K562 (cell line): ENCODE measurements around the gene LUC7L3.

Experiments used
- CTCF ChIP-seq, 3 experiments: IDR thresholded peaks in 2 of 3; conservative IDR thresholded peaks in 1 of 3; 2 replicates each; pipeline ENCODE4 v1.5.1; 2011 to 2012; ENCODE audit warnings: low read length in 3 of 3, mild to moderate bottlenecking in 3 of 3, control low read depth in 2 of 3, improper control_type of control experiment in 1 of 3, inconsistent platforms in 1 of 3, low read depth in 1 of 3, mixed read lengths in 1 of 3, moderate library complexity in 1 of 3; ENCODE audit not compliant: insufficient read depth in 2 of 3
- GABPA ChIP-seq: fragments of 200-800 bp; sonication (Bioruptor generic); conservative IDR thresholded peaks from 2 replicates; pipeline ENCODE4 v1.6.1; 2016; ENCODE audit warnings: low read depth, missing genetic modification characterization, missing compliant biosample characterization
- GTF2F1 ChIP-seq: IDR thresholded peaks from 2 replicates; pipeline ENCODE4 v1.6.1; 2011; ENCODE audit warnings: low read depth, low read length, improper control_type of control experiment
- HDGF ChIP-seq: fragments of 450-650 bp; IDR thresholded peaks from 2 replicates; pipeline ENCODE4 v1.6.1; 2016
- RAD21 ChIP-seq, 2 experiments: fragments of 250-450 bp in 1 of 2; fragments of 450-650 bp in 1 of 2; sonication (Bioruptor Pico) in 1 of 2; formaldehyde crosslinking in 1 of 2; IDR thresholded peaks in 1 of 2; conservative IDR thresholded peaks in 1 of 2; 2 replicates each; pipeline versions ENCODE4 v1.4.0 to v1.8.0; 2020 to 2022; ENCODE audit warnings: mild to moderate bottlenecking in 2 of 2, moderate library complexity in 1 of 2
- SIRT6 ChIP-seq: IDR thresholded peaks from one replicate; pipeline ENCODE4 v1.6.1; 2012; ENCODE audit warnings: low read depth, mild to moderate bottlenecking, control low read depth, inconsistent platforms, low read length, moderate library complexity
- TEAD1 ChIP-seq, 2 experiments: fragments of 450-650 bp in 1 of 2; sonication (generic) in 1 of 2; formaldehyde crosslinking; IDR thresholded peaks; 2 replicates each; pipeline versions ENCODE4 v1.4.0 to v1.8.0; 2020 to 2022; ENCODE audit warnings: mild to moderate bottlenecking in 2 of 2, missing genetic modification reagents in 1 of 2
- TFAM ChIP-seq: fragments of 250-450 bp; sonication (Bioruptor Pico); conservative IDR thresholded peaks from 2 replicates; pipeline ENCODE4 v1.5.0; 2021; ENCODE audit warnings: mild to moderate bottlenecking, moderate library complexity
- ZBTB43 ChIP-seq: sonication (generic); formaldehyde crosslinking; IDR thresholded peaks from 2 replicates; pipeline ENCODE4 v1.8.0; 2023; ENCODE audit warnings: mild to moderate bottlenecking, missing genetic modification reagents

- TF ChIP-seq RAD21 (CRISPR knock-in tag; conservative IDR thresholded peaks at IDR 0.05 in 1 of 2, IDR thresholded peaks at IDR 0.05 in 1 of 2), result no peak
- TF ChIP-seq GTF2F1, result no peak
- TF ChIP-seq CTCF (IDR thresholded peaks at IDR 0.05 in 2 of 3, conservative IDR thresholded peaks at IDR 0.05 in 1 of 3; ENCODE audit: insufficient read depth in 2 of 3, low read depth in 1 of 3, low read length in 3 of 3), result no peak
- no peak for TF ChIP-seq ZBTB43 (CRISPR knock-in tag)
- no peak for TF ChIP-seq TFAM (CRISPR knock-in tag)
- TF ChIP-seq TEAD1 (CRISPR knock-in tag; IDR thresholded peaks at IDR 0.05), result no peak
- no peak for TF ChIP-seq SIRT6
- no peak for TF ChIP-seq HDGF
- TF ChIP-seq GABPA (tag), result no peak
Observed at GRCh38 chr17:50686494-50687199, 32.8 kb upstream of the LUC7L3 start.
